ENCODE measurements around the gene MDM2.

Gene MDM2

GRCh38 chr12:68772714-68773113 lies 35.3 kb upstream of the MDM2 start:
- H3K4me3 ChIP-seq (ENCODE audit: low read length), result no peak overlapping the region
- H3K9ac ChIP-seq (ENCODE audit: low read length), result no peak overlapping the region
- H3K4me1 ChIP-seq (ENCODE audit: control insufficient read depth, insufficient read depth, low read length), result no peaks in the 10 kb centered on the region
- no peak overlapping the region for H3K27ac ChIP-seq (ENCODE audit: low read depth, low read length)
- H3K27me3 ChIP-seq (ENCODE audit: control insufficient read depth, insufficient read depth, low read length), result no peaks in the 10 kb centered on the region
- no peaks in the 10 kb centered on the region for H3K36me3 ChIP-seq (ENCODE audit: control insufficient read depth, insufficient read depth, low read length)

- Histone ChIP-seq H3K36me3 (ENCODE audit: control insufficient read depth, insufficient read depth, low read length) (no peaks in the 10 kb centered on the region), H3K4me1 (ENCODE audit: control insufficient read depth, insufficient read depth, low read length) (no peaks in the 10 kb centered on the region), H3K27me3 (ENCODE audit: control insufficient read depth, insufficient read depth, low read length) (no peaks in the 10 kb centered on the region), H3K27ac (ENCODE audit: low read depth, low read length) (no peak overlapping the region), H3K4me3 (ENCODE audit: low read length) (no peak overlapping the region), H3K9ac (ENCODE audit: low read length) (no peak overlapping the region)
Measured at GRCh38 chr12:68773582-68773981, 34.4 kb upstream of the MDM2 start.

- H3K27me3 ChIP-seq (ENCODE audit: control insufficient read depth, insufficient read depth, low read length), result no peaks in the 10 kb centered on the region
- no peaks in the 10 kb centered on the region for H3K4me1 ChIP-seq (ENCODE audit: control insufficient read depth, insufficient read depth, low read length)
- no peak overlapping the region for H3K4me3 ChIP-seq (ENCODE audit: low read length)
- no peak overlapping the region for H3K27ac ChIP-seq (ENCODE audit: low read depth, low read length)
- no peaks in the 10 kb centered on the region for H3K36me3 ChIP-seq (ENCODE audit: control insufficient read depth, insufficient read depth, low read length)
- no peak overlapping the region for H3K9ac ChIP-seq (ENCODE audit: low read length)
Measured at GRCh38 chr12:68775121-68775630, 32.8 kb upstream of the MDM2 start.

GRCh38 chr12:68776976-68777610 lies 30.9 kb upstream of the MDM2 start:
- H3K36me3 ChIP-seq (ENCODE audit: control insufficient read depth, insufficient read depth, low read length), result no peaks in the 10 kb centered on the region
- H3K27me3 ChIP-seq (ENCODE audit: control insufficient read depth, insufficient read depth, low read length), result no peaks in the 10 kb centered on the region
- no peak overlapping the region for H3K4me3 ChIP-seq (ENCODE audit: low read length)
- no peaks in the 10 kb centered on the region for H3K4me1 ChIP-seq (ENCODE audit: control insufficient read depth, insufficient read depth, low read length)
- H3K9ac ChIP-seq (ENCODE audit: low read length), result no peak overlapping the region
- no peak overlapping the region for H3K27ac ChIP-seq (ENCODE audit: low read depth, low read length)

- no peak overlapping the region for H3K27ac ChIP-seq (ENCODE audit: low read depth, low read length)
- no peaks in the 10 kb centered on the region for H3K27me3 ChIP-seq (ENCODE audit: control insufficient read depth, insufficient read depth, low read length)
- H3K4me1 ChIP-seq (ENCODE audit: control insufficient read depth, insufficient read depth, low read length), result no peaks in the 10 kb centered on the region
- H3K36me3 ChIP-seq (ENCODE audit: control insufficient read depth, insufficient read depth, low read length), result no peaks in the 10 kb centered on the region
- no peak overlapping the region for H3K9ac ChIP-seq (ENCODE audit: low read length)
- no peak overlapping the region for H3K4me3 ChIP-seq (ENCODE audit: low read length)
Measured at GRCh38 chr12:68779280-68779679, 28.7 kb upstream of the MDM2 start.

- Histone ChIP-seq H3K4me1 (ENCODE audit: control insufficient read depth, insufficient read depth, low read length) (no peaks in the 10 kb centered on the region), H3K36me3 (ENCODE audit: control insufficient read depth, insufficient read depth, low read length) (no peaks in the 10 kb centered on the region), H3K9ac (ENCODE audit: low read length) (no peak overlapping the region), H3K27me3 (ENCODE audit: control insufficient read depth, insufficient read depth, low read length) (no peaks in the 10 kb centered on the region), H3K4me3 (ENCODE audit: low read length) (no peak overlapping the region), H3K27ac (ENCODE audit: low read depth, low read length) (no peak overlapping the region)
Measured at GRCh38 chr12:68780731-68781130, 27.2 kb upstream of the MDM2 start.

- Histone ChIP-seq H3K36me3 (ENCODE audit: control insufficient read depth, insufficient read depth, low read length) (no peaks in the 10 kb centered on the region), H3K4me3 (ENCODE audit: low read length) (no peak overlapping the region), H3K27me3 (ENCODE audit: control insufficient read depth, insufficient read depth, low read length) (no peaks in the 10 kb centered on the region), H3K27ac (ENCODE audit: low read depth, low read length) (no peak overlapping the region), H3K4me1 (ENCODE audit: control insufficient read depth, insufficient read depth, low read length) (no peaks in the 10 kb centered on the region), H3K9ac (ENCODE audit: low read length) (no peak overlapping the region)
Measured at GRCh38 chr12:68781728-68782127, 26.2 kb upstream of the MDM2 start.

- Histone ChIP-seq H3K27ac (ENCODE audit: low read depth, low read length) (no peak overlapping the region), H3K4me3 (ENCODE audit: low read length) (no peak overlapping the region), H3K36me3 (ENCODE audit: control insufficient read depth, insufficient read depth, low read length) (no peaks in the 10 kb centered on the region), H3K27me3 (ENCODE audit: control insufficient read depth, insufficient read depth, low read length) (no peaks in the 10 kb centered on the region), H3K4me1 (ENCODE audit: control insufficient read depth, insufficient read depth, low read length) (no peaks in the 10 kb centered on the region), H3K9ac (ENCODE audit: low read length) (no peak overlapping the region)
Measured at GRCh38 chr12:68784015-68784414, 24.0 kb upstream of the MDM2 start.

GRCh38 chr12:68785358-68785757 lies 22.6 kb upstream of the MDM2 start:
- no peak overlapping the region for H3K27ac ChIP-seq (ENCODE audit: low read depth, low read length)
- H3K4me1 ChIP-seq (ENCODE audit: control insufficient read depth, insufficient read depth, low read length), result no peaks in the 10 kb centered on the region

GRCh38 chr12:68785823-68786222 lies 22.2 kb upstream of the MDM2 start:
- no peak overlapping the region for H3K27ac ChIP-seq (ENCODE audit: low read depth, low read length)
- no peaks in the 10 kb centered on the region for H3K27me3 ChIP-seq (ENCODE audit: control insufficient read depth, insufficient read depth, low read length)
- H3K36me3 ChIP-seq (ENCODE audit: control insufficient read depth, insufficient read depth, low read length), result no peaks in the 10 kb centered on the region
- H3K9ac ChIP-seq (ENCODE audit: low read length), result no peak overlapping the region
- H3K4me1 ChIP-seq (ENCODE audit: control insufficient read depth, insufficient read depth, low read length), result no peaks in the 10 kb centered on the region
- H3K4me3 ChIP-seq (ENCODE audit: low read length), result no peak overlapping the region

More at GRCh38 chr12:68785358-68785757, 22.6 kb upstream of the MDM2 start:
- Histone ChIP-seq H3K27me3 (ENCODE audit: control insufficient read depth, insufficient read depth, low read length) (no peaks in the 10 kb centered on the region), H3K36me3 (ENCODE audit: control insufficient read depth, insufficient read depth, low read length) (no peaks in the 10 kb centered on the region), H3K9ac (ENCODE audit: low read length) (no peak overlapping the region), H3K4me3 (ENCODE audit: low read length) (no peak overlapping the region)

GRCh38 chr12:68786929-68787328 lies 21.0 kb upstream of the MDM2 start:
- Histone ChIP-seq H3K27ac (ENCODE audit: low read depth, low read length) (no peak overlapping the region), H3K9ac (ENCODE audit: low read length) (no peak overlapping the region), H3K4me3 (ENCODE audit: low read length) (no peak overlapping the region), H3K4me1 (ENCODE audit: control insufficient read depth, insufficient read depth, low read length) (no peaks in the 10 kb centered on the region), H3K36me3 (ENCODE audit: control insufficient read depth, insufficient read depth, low read length) (no peaks in the 10 kb centered on the region), H3K27me3 (ENCODE audit: control insufficient read depth, insufficient read depth, low read length) (no peaks in the 10 kb centered on the region)

- Histone ChIP-seq H3K9ac (ENCODE audit: low read length) (no peak overlapping the region), H3K27me3 (ENCODE audit: control insufficient read depth, insufficient read depth, low read length) (no peaks in the 10 kb centered on the region), H3K27ac (ENCODE audit: low read depth, low read length) (no peak overlapping the region), H3K4me1 (ENCODE audit: control insufficient read depth, insufficient read depth, low read length) (no peaks in the 10 kb centered on the region), H3K4me3 (ENCODE audit: low read length) (no peak overlapping the region), H3K36me3 (ENCODE audit: control insufficient read depth, insufficient read depth, low read length) (no peaks in the 10 kb centered on the region)
Measured at GRCh38 chr12:68788554-68789143, 19.3 kb upstream of the MDM2 start.

All from rectal smooth muscle tissue (tissue), 1 donor.